GM19328 (cell line): Measurements from ENCODE around the gene PDE8A.
"Not testable (repeated sequence)": the region's sequence is repeated elsewhere in the genome, so short reads cannot be mapped to it uniquely, and the experiment has no call there.

Experiments
- ATAC-seq: cut with Tn5 transposase; IDR thresholded peaks from one replicate; pipeline ENCODE4 v1.9.1; 2021; ENCODE audit warnings: mild to moderate bottlenecking, moderate library complexity; ENCODE audit not compliant: unreplicated experiment

PDE8A gene

DNA sequence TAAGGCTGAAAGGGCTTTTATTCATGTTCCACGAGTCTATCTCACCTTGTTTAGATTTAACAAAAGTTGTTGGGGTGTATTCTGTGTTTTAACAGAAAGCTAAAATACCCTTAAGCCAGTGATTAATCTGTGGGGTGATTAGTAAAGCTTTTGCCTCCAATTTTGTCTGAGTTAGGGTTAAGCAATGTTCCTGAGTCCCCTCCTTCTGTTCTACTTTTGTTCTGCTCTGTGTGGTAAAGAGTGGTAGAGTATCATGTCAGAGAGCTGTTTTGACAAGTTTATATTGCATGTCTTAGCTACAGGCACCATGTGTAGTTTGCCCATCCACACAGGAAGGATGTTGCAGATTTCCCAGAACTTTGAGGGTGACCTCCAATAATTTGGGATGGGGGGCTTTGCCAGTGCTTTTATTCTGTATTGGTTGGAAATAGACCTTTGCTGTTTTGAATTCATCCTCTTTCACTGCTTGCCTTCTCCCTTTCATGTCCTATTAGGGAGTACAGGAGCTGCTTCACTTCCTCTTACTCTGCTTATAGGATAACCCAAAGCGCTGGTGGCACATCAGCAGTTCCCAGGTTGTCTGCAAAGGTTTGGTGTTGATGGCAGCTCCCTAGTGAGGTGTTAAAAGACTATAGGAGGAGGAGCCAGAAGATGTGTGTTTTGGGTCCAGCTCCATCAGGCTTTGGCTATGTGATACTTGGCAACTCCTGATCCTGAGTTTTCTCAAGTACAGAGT is 7.4 kb downstream of the PDE8A start:
- no peak for ATAC-seq

DNA sequence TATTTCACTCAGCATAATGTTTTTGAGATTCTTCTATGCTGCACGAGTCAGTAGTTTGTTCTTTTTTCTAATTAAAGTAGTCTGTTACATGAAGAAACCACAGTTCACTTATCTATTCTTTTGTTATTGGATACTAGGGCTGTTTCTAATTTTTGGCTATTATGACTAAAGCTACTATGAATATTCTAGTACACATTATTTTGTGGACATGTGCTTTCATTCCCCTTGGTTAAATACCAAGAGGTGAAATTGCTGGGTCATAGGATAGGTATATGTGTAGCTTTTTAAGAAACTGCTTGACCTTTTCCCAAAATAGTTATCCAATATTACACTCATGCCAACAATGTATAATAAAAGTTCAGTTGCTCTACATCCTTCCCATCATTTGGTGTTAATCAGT is 8.9 kb downstream of the PDE8A start:
- no peak for ATAC-seq

DNA sequence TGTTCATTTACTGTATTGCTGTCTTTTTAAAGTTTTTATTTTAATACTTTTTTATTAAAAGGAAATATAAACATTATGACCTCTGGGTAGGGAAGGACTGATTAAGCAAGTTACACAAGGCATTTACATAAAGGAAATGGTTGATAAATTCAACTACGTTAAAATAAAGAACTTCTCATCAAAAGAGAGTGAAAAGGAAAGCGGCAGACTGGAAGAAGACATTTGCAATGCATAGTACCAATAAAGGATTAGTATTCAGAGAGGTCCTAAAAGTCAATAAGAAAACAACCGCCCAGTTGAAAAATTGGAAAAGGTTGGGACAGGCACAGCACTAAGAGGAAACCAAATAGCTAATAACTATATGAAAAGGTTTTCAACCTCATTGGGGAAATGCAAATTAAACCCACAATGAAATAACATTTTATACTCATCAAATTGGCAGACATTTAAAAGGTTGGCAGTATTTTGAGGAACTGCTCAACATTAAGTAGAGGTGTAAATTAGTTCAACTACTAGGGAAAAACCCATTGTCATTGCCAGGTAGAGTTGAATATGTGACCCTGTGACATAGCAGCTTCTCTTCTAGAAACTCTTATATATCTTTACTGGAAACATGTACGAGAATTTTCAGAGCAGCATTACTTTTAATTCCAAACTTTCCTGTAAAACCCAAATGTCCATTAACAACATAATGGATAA is 9.5 kb downstream of the PDE8A start:
- ATAC-seq = no peak

DNA sequence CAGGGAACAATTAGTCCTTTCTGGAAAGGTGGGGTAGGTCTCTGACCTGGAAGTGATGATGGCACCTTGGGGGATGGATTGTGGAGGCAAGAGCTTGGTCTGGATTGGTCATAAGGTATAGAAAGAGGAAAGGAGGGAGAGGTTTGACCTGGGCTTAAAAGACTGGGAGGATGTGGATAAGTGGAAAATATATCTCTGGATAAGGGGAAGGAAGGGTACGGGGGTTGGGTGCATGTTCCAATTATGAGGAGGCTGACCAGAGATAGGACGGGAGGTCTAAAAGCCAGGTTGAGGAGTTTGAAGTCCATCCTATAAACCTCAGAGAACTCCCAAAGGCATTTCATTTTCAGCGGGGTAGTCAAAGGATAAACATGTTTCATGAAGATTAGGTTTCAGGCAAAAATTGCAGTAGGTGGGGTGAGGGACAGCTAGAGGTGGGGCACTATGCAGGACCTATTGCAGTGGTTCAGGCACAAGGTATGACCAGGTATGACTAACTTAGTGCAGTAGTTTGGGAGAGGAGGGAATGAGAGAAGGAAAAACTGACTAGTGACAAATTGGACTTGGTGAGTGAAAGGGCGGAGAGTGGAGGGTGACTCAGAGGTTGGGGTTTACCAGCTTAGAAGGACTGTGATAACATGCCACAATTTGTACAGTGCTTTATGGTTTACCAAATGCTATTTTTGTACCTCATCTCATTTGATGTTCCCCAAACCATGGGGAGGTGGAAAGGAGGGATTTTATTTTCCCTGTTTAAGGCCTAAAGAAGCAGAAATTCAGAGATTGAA is 10.7 kb downstream of the PDE8A start:
- ATAC-seq = no peak

DNA sequence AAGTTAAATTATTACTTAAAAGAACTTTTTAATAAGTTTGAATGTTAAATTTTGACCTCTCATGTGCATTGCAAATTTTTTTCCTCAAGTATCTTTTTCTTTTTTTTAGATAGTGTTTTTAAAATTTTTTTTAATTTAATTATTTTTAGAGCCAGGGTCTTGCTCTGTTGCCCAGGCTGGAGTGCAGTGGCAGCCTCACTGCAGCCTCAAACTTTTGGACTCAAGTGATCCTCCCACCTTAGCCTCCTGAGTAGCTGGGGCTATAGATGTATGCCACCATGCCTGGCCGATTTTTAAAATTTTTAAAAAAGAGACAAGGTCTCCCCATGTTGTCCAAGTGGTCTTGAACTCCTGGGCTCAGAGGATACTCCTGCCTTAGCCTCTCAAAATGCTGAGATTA is 14.4 kb downstream of the PDE8A start:
- ATAC-seq = no peak

DNA sequence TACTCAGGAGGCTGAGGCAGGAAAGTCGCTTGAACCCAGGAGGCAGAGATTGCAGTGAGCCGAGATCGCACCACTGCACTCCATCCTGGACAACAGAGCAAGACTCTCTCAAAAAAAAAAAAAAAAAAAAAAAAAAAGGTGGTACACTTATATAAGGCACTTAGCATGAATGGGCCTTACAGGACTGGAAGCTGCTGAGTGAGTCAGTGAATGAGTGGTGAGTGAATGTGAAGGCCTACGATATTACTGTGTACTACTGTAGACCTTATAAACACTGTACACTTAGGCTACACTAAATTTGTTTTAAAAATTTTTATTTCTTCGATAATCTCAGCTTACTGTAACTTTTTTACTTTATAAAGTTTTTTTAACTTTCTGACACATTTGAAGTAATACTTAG is 15.1 kb downstream of the PDE8A start:
- ATAC-seq = not testable (repeated sequence)

DNA sequence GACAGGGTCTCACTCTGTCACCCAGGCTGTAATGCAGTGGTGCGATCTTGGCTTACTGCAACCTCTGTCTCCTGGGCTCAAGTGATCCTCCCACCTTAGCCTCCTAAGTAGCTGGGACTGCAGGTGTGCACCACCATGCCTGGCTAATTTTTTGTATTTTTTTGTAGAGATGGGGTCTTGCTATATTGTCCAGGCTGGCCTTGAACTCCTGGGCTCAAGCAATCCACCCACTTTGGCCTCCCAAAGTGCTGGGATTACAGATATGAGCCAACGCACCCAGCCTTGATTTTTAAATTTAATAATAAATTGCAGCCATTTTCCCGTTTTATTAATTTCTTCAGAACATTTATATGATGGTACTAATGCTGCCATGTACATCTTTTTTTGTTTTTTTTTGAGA is 15.6 kb downstream of the PDE8A start:
- not testable (repeated sequence) for ATAC-seq

DNA sequence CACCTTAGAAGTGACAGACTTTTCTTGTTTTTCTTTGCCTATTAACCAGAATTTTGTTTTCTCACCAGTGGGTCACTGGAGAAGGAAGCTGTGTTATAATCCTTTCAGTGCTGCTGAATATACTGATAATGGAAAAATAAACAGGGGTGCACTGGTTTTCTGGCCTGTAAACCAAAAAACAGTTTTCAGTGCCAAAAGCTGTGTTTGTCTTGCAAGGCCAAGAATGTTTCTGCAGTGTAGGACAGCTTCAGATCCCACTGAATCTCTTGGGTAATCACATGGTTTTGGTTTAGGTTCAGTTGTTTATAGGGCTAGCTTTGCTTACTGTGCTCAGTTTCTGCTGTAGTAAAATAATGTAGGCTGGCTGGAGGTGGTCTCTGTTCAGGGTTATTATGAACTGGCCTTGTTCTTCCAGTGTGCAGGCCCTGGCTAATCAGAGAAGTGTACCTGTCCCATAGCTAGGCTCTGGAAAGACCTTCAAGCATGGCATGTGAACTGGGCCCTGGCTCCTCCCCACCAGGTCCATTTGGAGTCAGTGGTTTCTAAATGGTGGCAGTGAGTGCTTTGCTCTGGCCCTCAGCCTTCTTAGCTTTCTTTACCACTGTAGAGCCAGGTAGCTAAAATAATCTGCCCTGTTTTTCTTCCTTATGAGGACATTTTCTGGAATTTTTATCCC is 18.7 kb downstream of the PDE8A start:
- no peak for ATAC-seq

DNA sequence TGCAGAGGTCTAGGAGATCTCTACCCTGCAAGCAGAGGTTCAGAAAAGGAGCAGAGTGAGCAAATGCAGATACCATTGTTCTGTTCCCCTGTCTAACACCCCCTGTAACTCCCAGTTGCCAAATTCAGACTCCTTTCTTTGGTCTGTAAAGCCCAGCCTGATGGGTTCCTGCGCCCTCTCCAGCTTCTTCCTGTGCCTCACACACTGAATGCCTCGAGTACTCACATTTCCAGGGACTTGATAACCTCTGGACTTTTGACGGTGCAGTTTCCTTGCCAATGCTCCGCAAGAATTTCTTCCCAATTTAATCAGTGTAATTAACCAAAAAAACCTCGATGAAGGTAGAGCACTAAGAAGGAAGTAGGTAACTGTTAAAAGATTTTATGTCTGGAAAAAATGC is 19.3 kb downstream of the PDE8A start:
- no peak for ATAC-seq

DNA sequence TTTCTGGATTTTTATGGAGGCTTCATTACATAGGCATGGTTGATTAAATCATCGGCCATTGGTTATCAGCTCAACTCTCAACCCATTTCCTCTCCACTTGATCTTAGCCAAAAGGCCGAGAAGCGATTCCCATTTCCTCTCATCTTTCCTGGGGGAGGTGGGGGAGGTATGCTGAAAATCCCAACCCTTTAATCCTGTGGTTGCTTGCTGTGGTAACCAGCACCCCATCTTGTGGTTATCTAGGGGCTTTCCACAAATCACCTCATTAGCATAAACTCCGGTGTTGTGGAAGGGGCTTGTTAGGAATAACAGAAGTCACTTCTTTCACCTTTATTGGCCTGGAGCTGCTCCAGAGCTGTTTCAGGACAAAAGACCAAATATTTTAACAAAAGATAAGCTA is 20.9 kb downstream of the PDE8A start:
- ATAC-seq = no peak

DNA sequence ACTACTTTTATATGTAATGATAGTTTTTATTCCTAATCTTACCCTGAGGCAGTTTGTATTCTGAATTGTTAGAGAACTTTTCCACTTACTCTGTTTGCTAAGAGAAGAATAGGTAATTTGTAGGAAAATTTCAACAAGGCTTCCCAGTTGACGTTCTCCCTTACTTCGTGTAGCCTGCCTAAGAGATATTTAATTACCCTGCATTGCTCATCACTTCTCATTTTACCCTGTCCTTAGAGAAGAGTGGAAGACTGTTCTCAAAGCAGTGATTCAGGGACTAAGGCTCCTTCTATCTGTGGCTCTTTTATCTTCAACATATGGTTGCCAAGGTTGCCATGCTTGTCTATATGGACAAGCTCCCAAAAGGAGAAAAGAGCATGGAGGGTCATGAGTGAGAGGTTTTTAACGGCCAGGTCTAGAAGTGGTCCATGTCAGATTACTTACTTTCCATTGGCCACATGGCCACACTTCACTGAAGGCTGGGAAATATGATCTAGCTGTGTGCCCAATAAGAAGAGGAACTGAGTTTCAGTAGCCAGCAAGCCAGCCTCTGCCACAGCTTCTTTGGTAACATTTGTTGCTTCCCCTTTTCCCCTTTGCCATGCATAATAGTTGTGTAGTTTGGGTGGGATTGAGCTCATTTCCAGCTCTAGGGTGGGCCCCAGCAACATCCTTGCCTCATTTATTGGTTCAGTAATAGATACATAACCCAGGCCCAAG is 22.1 kb downstream of the PDE8A start:
- ATAC-seq = no peak

DNA sequence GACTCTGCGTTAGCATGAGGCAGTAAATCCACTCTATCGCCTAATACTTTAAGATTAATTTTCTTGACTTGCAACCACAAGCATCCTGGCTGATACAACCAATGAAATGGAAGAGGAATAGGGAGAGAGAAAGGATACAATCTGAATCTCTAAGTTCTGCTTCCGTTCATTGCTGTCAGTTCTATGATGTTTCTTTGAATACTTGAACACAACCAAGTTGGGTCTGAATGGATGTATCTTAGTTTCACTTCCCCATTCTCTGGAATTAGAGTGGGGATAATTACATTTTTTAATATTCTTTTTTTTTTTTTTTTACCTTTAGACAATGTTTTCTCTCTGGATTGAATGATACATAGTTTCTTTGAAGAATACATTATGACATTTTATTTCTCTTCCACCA is 22.9 kb downstream of the PDE8A start:
- no peak for ATAC-seq

DNA sequence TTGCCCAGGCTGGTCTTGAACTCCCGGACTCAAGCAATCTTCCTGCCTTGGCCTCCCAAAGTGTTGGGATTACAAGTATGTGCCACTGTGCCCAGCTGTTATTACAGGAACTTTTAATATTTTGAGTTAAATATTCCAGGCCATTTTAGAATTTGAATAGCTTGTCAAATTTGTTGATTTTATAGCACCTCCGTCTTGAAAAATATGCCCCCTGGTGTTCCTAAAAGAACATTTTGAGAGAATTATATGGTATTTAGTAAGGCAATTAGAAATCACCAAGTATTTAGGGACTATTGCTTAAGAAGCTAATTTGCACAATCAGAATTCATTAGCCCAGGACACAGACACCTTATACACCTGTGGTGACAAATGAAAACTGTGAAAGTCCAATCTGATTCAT is 23.7 kb downstream of the PDE8A start:
- no peak for ATAC-seq

DNA sequence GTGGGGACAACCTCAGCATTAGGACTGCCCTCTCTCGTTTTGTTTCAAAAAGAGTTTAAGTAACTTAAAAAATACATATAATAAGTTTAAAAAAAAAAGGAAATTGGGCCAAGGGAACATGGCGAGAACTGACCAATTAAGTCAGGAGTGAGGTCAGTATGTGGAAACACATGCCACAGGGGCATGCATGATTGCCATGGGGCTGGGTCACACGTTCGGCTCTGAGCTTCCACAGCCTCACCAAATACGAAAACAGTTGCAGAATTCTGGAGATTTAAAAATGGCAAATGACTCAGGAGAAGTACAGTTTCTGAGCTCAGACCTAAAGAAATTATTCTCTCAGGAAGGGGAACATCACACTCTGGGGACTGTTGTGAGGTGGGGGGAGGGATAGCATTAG is 24.1 kb downstream of the PDE8A start:
- ATAC-seq = no peak

DNA sequence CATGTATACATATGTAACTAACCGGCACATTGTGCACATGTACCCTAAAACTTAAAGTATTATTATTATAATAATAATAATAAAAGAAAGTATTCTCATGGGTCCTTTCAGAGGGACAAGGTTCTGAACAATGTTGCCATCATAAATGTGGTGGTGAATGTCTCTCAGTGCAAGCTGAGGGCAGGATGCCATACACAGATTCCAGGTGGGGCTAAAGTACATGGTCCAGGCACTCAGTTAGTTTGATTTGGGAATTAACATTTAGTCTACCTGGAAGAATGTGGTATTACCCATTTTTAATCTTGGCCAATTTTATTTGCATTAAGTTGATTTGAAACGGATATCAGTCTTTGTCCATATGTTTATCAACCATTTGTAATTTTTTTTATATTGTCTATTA is 24.5 kb downstream of the PDE8A start:
- no peak for ATAC-seq

DNA sequence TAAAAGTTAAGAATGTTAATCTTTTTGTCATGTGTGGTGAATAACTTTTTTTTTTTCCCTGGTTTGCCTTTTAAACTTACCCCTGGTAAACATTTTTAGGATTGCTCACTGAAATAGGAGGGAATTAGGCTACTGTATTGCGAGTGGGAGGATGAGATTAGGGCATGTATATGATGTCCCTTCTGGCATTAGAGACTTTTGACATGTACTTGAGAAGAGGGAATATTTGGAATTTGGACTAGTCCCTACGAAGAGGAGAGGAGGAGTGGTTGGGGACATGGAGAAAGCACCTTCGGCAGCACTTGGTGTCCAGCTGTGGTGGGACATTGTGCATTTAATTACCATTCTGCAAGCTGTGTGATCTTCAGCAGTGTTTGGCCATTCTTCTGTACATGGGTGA is 25.0 kb downstream of the PDE8A start:
- no peak for ATAC-seq

DNA sequence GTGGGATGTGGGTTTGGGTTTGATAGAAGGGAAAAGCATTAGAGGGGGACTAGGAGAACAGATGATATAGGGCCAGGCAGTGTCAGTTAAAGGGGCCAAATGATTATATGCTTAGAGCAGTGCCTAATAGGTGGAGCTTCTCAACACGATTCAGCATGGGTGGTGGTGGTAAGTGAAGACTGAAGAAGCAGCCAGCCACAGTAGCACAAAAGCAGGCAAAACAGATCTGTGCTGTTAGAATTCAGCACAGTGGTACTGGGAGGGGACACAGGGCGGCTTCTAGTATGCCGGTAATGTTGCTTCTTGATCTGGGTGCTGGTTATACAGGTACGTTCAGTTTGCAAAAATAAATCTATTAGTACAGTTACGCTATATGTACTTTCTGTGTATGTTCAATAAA is 25.5 kb downstream of the PDE8A start:
- ATAC-seq = no peak

DNA sequence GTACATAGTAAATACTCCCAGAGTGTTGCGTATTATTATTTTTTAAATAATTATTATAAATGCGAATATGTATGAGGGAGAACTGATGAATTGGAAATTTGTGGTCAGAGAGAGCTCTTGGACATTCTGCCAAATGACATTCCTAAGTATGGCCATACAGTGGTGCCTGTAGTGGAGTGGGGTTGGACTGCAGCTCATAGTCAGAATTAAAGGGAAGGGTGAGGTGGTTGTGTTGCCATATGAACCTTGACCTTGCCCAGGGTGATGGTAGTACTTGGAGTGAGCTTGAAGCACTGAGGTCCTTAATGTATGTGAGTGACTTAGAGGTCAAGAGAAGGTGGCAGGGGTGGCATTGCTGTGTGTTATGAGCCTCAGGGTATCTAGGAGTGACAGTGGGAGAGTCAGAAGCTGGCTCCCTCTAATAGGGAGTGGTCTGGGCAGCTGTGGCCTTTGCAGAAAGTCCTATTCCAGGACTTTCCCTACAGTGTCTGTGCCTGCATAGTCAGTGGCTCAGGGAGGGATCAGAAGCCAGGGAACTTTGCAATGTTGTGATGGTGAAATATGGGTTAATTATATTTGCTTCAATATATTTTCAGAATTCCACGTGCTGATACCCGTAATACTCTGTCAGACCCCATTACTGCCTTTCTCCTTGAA is 26.2 kb downstream of the PDE8A start:
- ATAC-seq = no peak

DNA sequence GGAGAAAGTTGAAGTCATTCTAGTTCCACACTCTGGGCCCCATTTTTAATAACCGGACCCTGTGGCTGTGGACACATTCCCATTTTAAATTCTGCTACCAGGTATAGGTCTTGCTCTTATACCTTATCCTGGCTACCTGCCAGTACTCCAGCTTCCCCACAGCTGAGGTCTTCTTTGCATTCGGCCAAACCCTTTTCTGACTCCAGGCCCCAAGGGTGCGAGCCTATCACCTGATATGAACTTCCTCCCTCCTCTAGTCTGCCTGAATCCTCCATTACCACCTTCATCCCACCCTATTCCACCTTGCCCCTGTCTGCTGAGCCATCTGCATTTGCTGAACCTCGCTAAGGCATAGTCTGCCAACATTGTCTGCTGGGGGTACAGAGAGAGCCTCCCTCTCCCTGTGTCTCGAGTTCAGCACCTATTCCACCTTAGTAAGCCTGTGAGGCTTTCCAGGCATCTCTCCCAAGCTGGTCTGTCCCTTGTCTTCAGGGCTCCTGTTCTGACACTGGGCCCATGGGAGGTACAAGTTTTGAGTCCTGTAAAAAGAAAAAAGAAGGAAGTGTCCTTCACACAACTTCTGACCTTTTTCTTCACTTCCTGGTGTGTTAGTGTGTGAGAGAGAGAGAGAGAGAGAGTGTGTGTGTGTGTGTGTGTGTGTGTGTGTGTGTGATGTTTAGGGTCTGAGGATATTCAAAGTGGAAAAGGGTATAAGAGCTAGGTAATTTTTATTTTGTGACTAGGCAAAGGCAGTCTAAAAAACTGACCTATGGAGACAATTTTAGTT is 27.0 kb downstream of the PDE8A start:
- ATAC-seq = no peak
